HCT116 (cell line): ENCODE results near the gene HTRA3. TPM values are rescaled to one million over a fixed set of nuclear protein-coding genes. Genes with fewer than 3 reads are reported as not detected.

Experiments used
- ATAC-seq: fragments of 200-7000 bp; cut with Tn5 transposase; 2 replicates; pipeline ENCODE4 v1.9.1; 2020; ENCODE audit warnings: mild to moderate bottlenecking, moderate library complexity
- BruUV-seq: library from RNA; stranded (reverse); fragments of 400-500 nt; replicated peaks from 2 replicates; lab custom pipeline; 2021; lab: Mats Ljungman, UMichigan
- CTCF ChIA-PET: fragments of 300-600 bp; sonication (Branson Sonifier 250); formaldehyde crosslinking; loops from one replicate; lab custom pipeline; 2021; ENCODE audit warnings: antibody characterized with exemption; lab: Charles Lee
- POLR2A ChIA-PET: fragments of 300-600, 350-600 bp; sonication (Branson Sonifier 250); formaldehyde crosslinking; loops from one replicate; lab custom pipeline; 2021; ENCODE audit warnings: antibody characterized with exemption; lab: Charles Lee
- RAD21 ChIA-PET, 2 experiments: fragments of 300-600 bp; sonication (Branson Sonifier 250); formaldehyde crosslinking; loops; one replicate each; lab custom pipeline; 2023; ENCODE audit warnings: low total read pairs in 2 of 2; ENCODE audit not compliant: uncharacterized antibody in 2 of 2, unreplicated experiment in 2 of 2, low non-redundant PET in 1 of 2; lab: Charles Lee
- DNase-seq: peaks from one replicate; pipeline ENCODE4 v3.0.0-alpha.2; 2010; ENCODE audit warnings: low read depth, low spot score
- H2AFZ ChIP-seq: fragments of 200-600 bp; shearing (Covaris generic), sonication (generic); 2 replicates; pipeline ENCODE4 v1.6.1; 2017; ENCODE audit warnings: low read depth, mixed run types, mixed read lengths, antibody characterized with exemption, low read length; ENCODE audit not compliant: poor library complexity, severe bottlenecking
- H3K27ac ChIP-seq: 2 replicates; pipeline ENCODE4 v1.5.1; 2012; ENCODE audit warnings: low read depth, low read length
- H3K27me3 ChIP-seq: fragments of 200-600 bp; sonication (generic); 2 replicates; pipeline ENCODE4 v1.6.1; 2016; ENCODE audit warnings: mixed run types, low read length, mixed read lengths; ENCODE audit not compliant: insufficient read depth
- H3K36me3 ChIP-seq, 2 experiments: fragments of 200-500 bp in 1 of 2; fragments of 200-600 bp in 1 of 2; sonication (Bioruptor generic) in 1 of 2; sonication (generic) in 1 of 2; 2 replicates each; pipeline versions ENCODE4 v1.5.1 to v1.6.1; 2014 to 2016; ENCODE audit warnings: low read length in 2 of 2, inconsistent platforms in 1 of 2, mixed read lengths in 1 of 2, mixed run types in 1 of 2; ENCODE audit not compliant: insufficient read depth in 2 of 2, control insufficient read depth in 1 of 2
- H3K4me1 ChIP-seq, 2 experiments: fragments of 200-600 bp in 1 of 2; sonication (generic) in 1 of 2; 2 replicates each; pipeline versions ENCODE4 v1.5.1 to v1.6.1; 2012 to 2017; ENCODE audit warnings: low read length in 2 of 2, inconsistent platforms in 1 of 2, mild to moderate bottlenecking in 1 of 2, mixed read lengths in 1 of 2, mixed run types in 1 of 2, moderate library complexity in 1 of 2; ENCODE audit not compliant: insufficient read depth in 2 of 2, control insufficient read depth in 1 of 2
- H3K4me2 ChIP-seq: fragments of 200-600 bp; sonication (generic); 2 replicates; pipeline ENCODE4 v1.6.1; 2017; ENCODE audit warnings: mixed run types, low read length, mixed read lengths
- H3K4me3 ChIP-seq, 2 experiments: fragments of 200-600 bp in 1 of 2; sonication (generic) in 1 of 2; replicated peaks in 1 of 2; 2 replicates each; pipeline ENCODE4 v1.5.1; 2011 to 2016; ENCODE audit warnings: low read length in 2 of 2, control low read depth in 1 of 2, low read depth in 1 of 2, mild to moderate bottlenecking in 1 of 2, mixed read lengths in 1 of 2, mixed run types in 1 of 2
- H3K79me2 ChIP-seq: fragments of 200-600 bp; sonication (generic); 2 replicates; pipeline ENCODE4 v1.6.1; 2017; ENCODE audit warnings: mild to moderate bottlenecking, mixed run types, low read length, moderate library complexity, mixed read lengths; ENCODE audit not compliant: insufficient read depth
- H3K9ac ChIP-seq: fragments of 200-600 bp; sonication (generic); 2 replicates; pipeline ENCODE4 v1.6.1; 2016; ENCODE audit warnings: low read length, mixed read lengths
- H3K9me2 ChIP-seq: fragments of 200-600 bp; sonication (generic), shearing (Covaris generic); 2 replicates; pipeline ENCODE4 v1.6.1; 2017; ENCODE audit warnings: mixed run types, mild to moderate bottlenecking, moderate library complexity; ENCODE audit not compliant: insufficient read depth
- H3K9me3 ChIP-seq, 2 experiments: fragments of 200-500 bp in 1 of 2; fragments of 200-600 bp in 1 of 2; sonication (Bioruptor generic) in 1 of 2; sonication (generic) in 1 of 2; 2 replicates each; pipeline ENCODE4 v1.6.1; 2014 to 2017; ENCODE audit warnings: low read length in 2 of 2, mixed read lengths in 2 of 2, inconsistent platforms in 1 of 2, low read depth in 1 of 2, mild to moderate bottlenecking in 1 of 2, mixed run types in 1 of 2, moderate library complexity in 1 of 2; ENCODE audit not compliant: control insufficient read depth in 1 of 2, insufficient read depth in 1 of 2
- H4K20me1 ChIP-seq: fragments of 200-600 bp; sonication (generic), shearing (Covaris generic); 2 replicates; pipeline ENCODE4 v1.6.1; 2017; ENCODE audit warnings: mixed run types, mild to moderate bottlenecking, moderate library complexity; ENCODE audit not compliant: insufficient read depth
- CEBPB ChIP-seq: IDR thresholded peaks from 2 replicates; pipeline ENCODE4 v1.6.1; 2012; ENCODE audit warnings: low read depth
- CTCF ChIP-seq, 3 experiments: fragments of 200-600 bp in 1 of 3; sonication (generic) in 1 of 3; IDR thresholded peaks in 2 of 3; conservative IDR thresholded peaks in 1 of 3; 2 replicates each; pipeline ENCODE4 v1.5.1; 2012 to 2017; ENCODE audit warnings: low read depth in 2 of 3, low read length in 2 of 3, antibody characterized with exemption in 1 of 3, borderline replicate concordance in 1 of 3, control low read depth in 1 of 3, mild to moderate bottlenecking in 1 of 3, mixed read lengths in 1 of 3, mixed run types in 1 of 3, moderate library complexity in 1 of 3; ENCODE audit not compliant: insufficient read depth in 1 of 3
- EGR1 ChIP-seq: IDR thresholded peaks from 2 replicates; pipeline ENCODE4 v1.6.1; 2012; ENCODE audit warnings: low read depth
- ELF1 ChIP-seq: IDR thresholded peaks from 2 replicates; pipeline ENCODE4 v1.6.1; 2012; ENCODE audit warnings: low read depth, borderline replicate concordance
- EZH2 ChIP-seq: fragments of 200-600 bp; sonication (generic); IDR thresholded peaks from 2 replicates; pipeline ENCODE4 v1.6.1; 2017; ENCODE audit warnings: antibody characterized with exemption, mixed run types
- EZH2phosphoT487 ChIP-seq: fragments of 200-600 bp; IDR thresholded peaks from 2 replicates; pipeline ENCODE4 v1.6.1; 2018; ENCODE audit warnings: antibody characterized with exemption, borderline replicate concordance
- FOSL1 ChIP-seq: IDR thresholded peaks from 2 replicates; pipeline ENCODE4 v1.6.1; 2012; ENCODE audit warnings: low read depth
- JUND ChIP-seq: IDR thresholded peaks from 2 replicates; pipeline ENCODE4 v1.6.1; 2012
- MAX ChIP-seq: IDR thresholded peaks from 2 replicates; pipeline ENCODE4 v1.6.1; 2012
- POLR2A ChIP-seq: IDR thresholded peaks from 2 replicates; pipeline ENCODE4 v1.7.0; 2011; ENCODE audit warnings: borderline replicate concordance; ENCODE audit not compliant: insufficient read depth, insufficient read length; ENCODE audit errors: extremely low read depth
- RAD21 ChIP-seq: IDR thresholded peaks from 2 replicates; pipeline ENCODE4 v1.6.1; 2012; ENCODE audit warnings: low read depth, mild to moderate bottlenecking
- SRF ChIP-seq: IDR thresholded peaks from 2 replicates; pipeline ENCODE4 v1.6.1; 2012; ENCODE audit warnings: low read depth
- YY1 ChIP-seq: IDR thresholded peaks from 2 replicates; pipeline ENCODE4 v1.6.1; 2011; ENCODE audit warnings: low read length, low read depth, moderate library complexity, mild to moderate bottlenecking; ENCODE audit not compliant: insufficient replicate concordance; ENCODE audit errors: extremely low read depth
- ZBTB33 ChIP-seq: IDR thresholded peaks from 2 replicates; pipeline ENCODE4 v1.6.1; 2011; ENCODE audit warnings: mild to moderate bottlenecking, low read length, moderate library complexity; ENCODE audit not compliant: insufficient replicate concordance; ENCODE audit errors: extremely low read depth
- ZFX ChIP-seq: fragments of 450-650 bp; IDR thresholded peaks from 2 replicates; pipeline ENCODE4 v1.6.1; 2017
- ZNF274 ChIP-seq: fragments of 200-500 bp; sonication (Bioruptor generic); IDR thresholded peaks from 2 replicates; pipeline ENCODE4 v1.6.1; 2014; ENCODE audit warnings: mild to moderate bottlenecking, low read depth, low read length, inconsistent platforms
- intact Hi-C: fragments of 100-400 bp; cut with micrococcal nuclease; formaldehyde crosslinking; loops from 2 replicates; pipeline ENCODE4 v1.10.0; 2022
- total RNA-seq: library from RNA; stranded (reverse); gene quantifications from one replicate; pipeline ENCODE4 v1.2.1, GENCODE V29; 2021; ENCODE audit not compliant: unreplicated experiment

HTRA3 gene
- total RNA-seq, 1 experiment from 2014 or later: not detected

GRCh38 chr4:8307714-8308113, 38.2 kb downstream of the HTRA3 start:
- peaks cover 3 to 20% of the 10 kb centered on the region in 2 experiments; a peak in 3 of 4 replicates for H3K4me1 ChIP-seq
- H3K9me3 ChIP-seq: no peaks in the 10 kb centered on the region
- H3K9ac ChIP-seq: no peak overlapping the region
- no peaks in the 10 kb centered on the region for H3K27me3 ChIP-seq
- ATAC-seq: no peak
- no TSS peak for BruUV-seq
- ChIA-PET POLR2A (no interaction called here), CTCF (no interaction called here), RAD21 (no interaction called here)
- no peaks in the 10 kb centered on the region for H4K20me1 ChIP-seq
- H3K4me2 ChIP-seq: no peak overlapping the region
- H3K79me2 ChIP-seq: no peaks in the 10 kb centered on the region
- no peaks in the 10 kb centered on the region for H3K36me3 ChIP-seq
- H2AFZ ChIP-seq: no peak overlapping the region
- intact Hi-C loops: no loop called here
- H3K4me3 ChIP-seq: no peak overlapping the region
- no peak for DNase-seq
- H3K9me2 ChIP-seq: no peaks in the 10 kb centered on the region
- no peak overlapping the region for H3K27ac ChIP-seq
- TF ChIP-seq ZBTB33 (no peak), FOSL1 (no peak), EZH2phosphoT487 (no peak), EZH2 (no peak), SRF (no peak), ZFX (no peak), ZNF274 (no peak), MAX (no peak), CEBPB (no peak), JUND (no peak), POLR2A (no peak), EGR1 (no peak), ELF1 (no peak), CTCF (IDR thresholded peaks at IDR 0.05 in 2 of 3, conservative IDR thresholded peaks at IDR 0.05 in 1 of 3; ENCODE audit: borderline replicate concordance in 1 of 3, insufficient read depth in 1 of 3, low read depth in 2 of 3, low read length in 2 of 3) (no peak), RAD21 (no peak), YY1 (no peak)
- TF ChIP-seq, all 23 proteins: peak for 0
